Measurements from ENCODE around the gene SLC25A26.

Gene SLC25A26

DNA sequence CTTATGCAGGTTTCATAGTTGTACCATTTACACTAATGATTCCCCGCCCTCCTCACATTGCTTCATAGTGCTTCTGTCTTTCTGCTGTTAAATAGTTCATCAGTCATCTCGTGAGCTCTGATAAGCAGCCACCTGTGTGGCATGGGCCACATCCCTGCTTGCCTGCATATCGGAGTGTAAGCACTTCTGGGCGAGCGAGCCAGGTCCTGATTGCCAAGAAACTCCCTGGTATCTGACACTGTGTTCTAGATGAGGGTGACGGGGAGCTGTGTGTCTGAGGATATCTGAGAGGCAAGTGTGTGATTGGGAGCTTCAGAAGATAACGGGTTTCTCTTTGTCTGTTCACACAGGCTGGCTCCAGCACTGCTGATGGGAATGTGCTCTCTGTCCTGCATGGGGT lies 149.4 kb downstream of the SLC25A26 start:
- DNase-seq (ENCODE audit: low read depth in 2 of 2, low spot score in 1 of 2) = no peak

GRCh38 chr3:66371432-66371831 lies 150.6 kb downstream of the SLC25A26 start:
- DNase-seq (ENCODE audit: low read depth in 2 of 2, low spot score in 1 of 2) = no peak

- peak in 1 of 2 donors; percentile 9 for DNase-seq (ENCODE audit: low read depth in 2 of 2, low spot score in 1 of 2)
These were observed 152.0 kb downstream of the SLC25A26 start for GRCh38 chr3:66372681-66373350.

- DNase-seq (ENCODE audit: low read depth in 2 of 2, low spot score in 1 of 2) = no peak
These were observed 155.8 kb downstream of the SLC25A26 start for GRCh38 chr3:66376568-66376967.

DNA sequence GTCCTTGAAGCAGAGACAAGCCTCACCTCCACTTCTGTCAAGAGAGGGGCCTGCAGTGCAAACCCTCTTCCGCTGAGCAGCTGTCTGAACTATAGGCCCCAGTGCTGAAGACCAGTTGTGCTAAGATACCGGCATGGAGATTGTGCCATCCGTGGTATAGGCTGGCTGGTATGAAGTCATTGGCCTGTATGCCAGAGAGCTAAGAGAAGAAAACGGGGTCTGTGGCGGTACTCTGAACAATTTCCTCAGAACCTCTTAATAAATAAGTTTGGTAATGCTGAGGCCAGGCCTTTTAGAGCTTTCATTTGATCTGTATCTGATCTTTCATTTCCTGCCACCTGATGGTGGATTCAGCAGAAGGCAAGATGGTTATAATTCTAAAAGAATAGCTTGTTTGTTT lies 157.0 kb downstream of the SLC25A26 start:
- DNase-seq (ENCODE audit: low read depth in 2 of 2, low spot score in 1 of 2) = no peak

DNA sequence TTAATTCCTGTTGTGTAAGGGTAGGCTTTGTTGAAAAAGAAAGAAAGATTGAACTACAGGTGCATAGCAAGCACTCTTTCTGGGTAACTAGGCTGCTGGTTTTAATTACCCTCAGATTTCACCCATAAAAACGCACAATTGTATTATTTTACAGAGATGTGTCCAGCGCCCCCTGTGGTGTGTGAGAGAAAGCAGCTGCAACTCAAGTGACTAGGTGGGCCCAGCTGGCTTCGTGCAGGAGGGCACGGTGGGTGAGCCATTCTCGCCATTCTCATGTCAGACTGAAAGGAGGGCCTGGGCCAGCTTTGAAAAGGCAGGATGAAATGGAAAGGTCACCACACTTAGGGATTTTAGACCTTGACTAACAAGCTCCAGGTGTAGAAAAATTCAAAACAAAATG lies 157.5 kb downstream of the SLC25A26 start:
- DNase-seq (ENCODE audit: low read depth in 2 of 2, low spot score in 1 of 2) = no peak

DNA sequence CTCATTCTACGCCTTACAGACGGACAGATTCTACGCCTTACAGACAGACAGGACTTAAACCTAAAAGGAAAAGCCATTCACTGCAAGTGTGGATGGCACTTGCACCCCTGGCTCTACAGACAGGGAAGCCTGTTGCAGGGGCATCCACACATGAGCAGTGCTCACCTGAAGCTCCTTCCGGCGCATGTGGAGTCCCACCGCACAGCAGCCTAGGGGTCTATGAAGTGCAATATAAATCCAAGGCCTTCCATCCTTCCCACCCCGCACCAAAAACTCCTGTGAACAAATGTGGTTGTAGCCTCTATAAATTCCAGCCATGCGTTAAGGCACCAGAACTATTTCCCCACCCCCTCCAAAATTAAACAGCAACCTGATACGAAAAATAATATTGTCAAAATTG lies 158.8 kb downstream of the SLC25A26 start:
- no peak for DNase-seq (ENCODE audit: low read depth in 2 of 2, low spot score in 1 of 2)

- DNase-seq (ENCODE audit: low read depth in 2 of 2, low spot score in 1 of 2) = no peak
These were observed 159.6 kb downstream of the SLC25A26 start for GRCh38 chr3:66380200-66380932.

GRCh38 chr3:66381626-66382025 lies 160.8 kb downstream of the SLC25A26 start:
- no peak for DNase-seq (ENCODE audit: low read depth in 2 of 2, low spot score in 1 of 2)

GRCh38 chr3:66382142-66382541 lies 161.3 kb downstream of the SLC25A26 start:
- DNase-seq (ENCODE audit: low read depth in 2 of 2, low spot score in 1 of 2) = no peak

DNA sequence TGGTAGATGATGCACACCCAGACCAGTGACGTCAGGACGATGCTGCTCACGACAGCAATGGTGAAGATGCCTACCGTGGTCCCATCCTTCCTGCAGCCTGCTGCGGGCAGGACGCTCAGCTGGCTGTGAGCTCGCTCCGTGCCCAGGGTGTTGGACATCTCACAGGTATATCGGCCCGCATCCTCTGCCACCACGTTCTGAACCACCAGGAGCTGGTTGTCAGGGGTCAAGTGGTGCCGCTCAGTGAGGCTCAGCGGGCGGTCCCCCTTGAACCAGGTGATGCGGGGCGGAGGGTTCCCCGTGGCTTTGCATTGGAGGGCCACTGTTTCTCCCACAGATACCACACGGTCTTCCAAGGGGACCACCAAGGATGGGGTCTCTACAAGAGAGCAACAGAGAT lies 162.2 kb downstream of the SLC25A26 start:
- no peak for DNase-seq (ENCODE audit: low read depth in 2 of 2, low spot score in 1 of 2)

DNA sequence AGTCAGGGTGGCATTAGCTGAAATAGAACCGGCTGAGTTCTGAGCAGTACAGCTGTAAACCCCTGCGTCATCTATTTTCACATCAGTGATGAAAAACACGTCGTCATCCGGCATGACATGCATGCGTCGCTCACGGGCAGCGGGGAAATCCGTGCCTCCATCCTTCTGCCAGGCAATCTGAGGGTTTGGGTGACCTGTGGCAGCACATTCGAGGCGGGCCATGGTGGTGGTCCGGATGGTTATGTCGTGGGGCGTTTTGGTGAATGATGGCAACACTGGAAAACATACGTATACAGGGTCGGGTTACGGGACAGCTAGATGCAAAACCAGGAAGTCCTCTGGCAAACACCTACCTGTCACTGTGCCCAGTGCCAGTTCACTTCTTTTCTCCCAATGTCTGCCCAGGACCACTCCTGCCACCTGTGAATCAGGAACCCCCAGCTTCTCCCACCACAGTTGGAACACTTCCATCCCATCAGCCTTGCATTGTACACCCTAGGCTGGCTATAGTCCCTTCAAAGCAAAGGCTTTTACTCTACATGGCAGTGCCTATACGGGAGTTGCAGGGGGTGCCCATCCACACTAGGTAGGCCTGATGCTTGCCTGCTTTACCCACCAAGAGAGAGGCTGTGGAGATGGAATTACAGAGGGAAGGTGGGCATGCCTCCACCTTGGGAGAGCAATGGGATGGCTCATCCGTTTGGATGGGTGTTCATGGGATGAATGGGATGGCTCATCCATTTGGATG lies 163.4 kb downstream of the SLC25A26 start:
- DNase-seq (ENCODE audit: low read depth in 2 of 2, low spot score in 1 of 2) = no peak

DNA sequence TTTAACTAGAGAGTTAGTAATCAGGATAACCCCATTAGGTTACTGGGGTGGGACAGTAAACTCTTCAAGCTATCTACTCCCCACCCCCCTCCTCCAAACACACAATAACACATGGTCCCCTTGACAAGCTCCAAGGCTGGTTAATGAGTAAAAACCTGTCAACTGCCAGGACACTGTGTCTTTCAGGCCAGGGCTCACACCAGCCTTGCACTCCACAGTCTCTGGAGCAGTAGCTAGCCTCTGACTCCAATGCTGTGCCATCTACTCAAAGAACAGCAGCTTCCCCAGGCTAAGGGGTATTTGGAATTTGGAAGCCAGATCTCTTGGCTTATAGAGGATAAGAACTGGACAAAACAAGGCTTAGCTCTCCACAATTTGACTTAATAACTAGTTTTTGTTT lies 164.3 kb downstream of the SLC25A26 start:
- no peak for DNase-seq (ENCODE audit: low read depth in 2 of 2, low spot score in 1 of 2)

DNA sequence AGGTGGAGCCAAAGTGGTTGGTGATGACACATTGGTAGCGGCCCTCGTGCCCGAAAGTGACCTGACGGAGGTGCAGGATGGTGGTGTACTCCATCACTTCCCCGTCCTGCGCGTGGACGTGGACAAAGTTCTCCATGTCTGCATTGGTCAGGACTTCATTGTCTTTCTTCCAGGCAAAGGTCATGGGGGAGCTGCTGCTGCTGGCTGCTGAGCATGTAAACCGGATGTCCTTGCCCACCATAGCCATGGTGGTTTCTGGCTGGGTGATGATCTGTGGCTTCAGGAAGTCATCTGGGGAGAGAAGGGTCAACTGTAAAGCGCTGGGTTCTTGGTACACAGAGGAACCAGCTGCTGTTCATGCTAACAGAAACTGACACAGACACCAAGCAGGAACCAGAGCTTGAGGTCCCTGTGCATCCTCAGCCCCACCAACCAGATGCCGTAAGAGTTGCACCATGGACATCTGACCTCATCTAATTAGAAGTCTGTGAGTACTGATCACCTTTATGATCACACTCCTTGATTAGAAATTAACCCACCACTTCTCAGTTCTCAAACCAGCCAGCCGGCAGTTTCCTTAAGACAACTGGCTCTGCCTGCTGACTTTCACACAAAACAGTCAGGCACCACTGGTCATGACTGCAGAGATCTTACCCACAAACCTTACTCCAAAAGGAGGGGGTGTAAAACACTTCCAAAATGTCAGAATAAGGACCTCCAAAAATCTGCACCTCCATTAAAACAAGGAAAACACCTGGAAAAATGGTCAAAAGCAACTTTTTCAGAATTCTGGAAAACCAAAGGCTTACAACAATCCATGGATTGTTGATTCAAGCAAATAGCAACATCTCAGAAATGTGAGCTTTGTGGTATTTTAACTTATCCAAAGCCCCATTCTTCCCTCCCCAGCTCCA lies 165.5 kb downstream of the SLC25A26 start:
- no peak for DNase-seq (ENCODE audit: low read depth in 2 of 2, low spot score in 1 of 2)

- DNase-seq (ENCODE audit: low read depth in 2 of 2, low spot score in 1 of 2) = no peak
These were observed 166.3 kb downstream of the SLC25A26 start for GRCh38 chr3:66386925-66387650.

DNA sequence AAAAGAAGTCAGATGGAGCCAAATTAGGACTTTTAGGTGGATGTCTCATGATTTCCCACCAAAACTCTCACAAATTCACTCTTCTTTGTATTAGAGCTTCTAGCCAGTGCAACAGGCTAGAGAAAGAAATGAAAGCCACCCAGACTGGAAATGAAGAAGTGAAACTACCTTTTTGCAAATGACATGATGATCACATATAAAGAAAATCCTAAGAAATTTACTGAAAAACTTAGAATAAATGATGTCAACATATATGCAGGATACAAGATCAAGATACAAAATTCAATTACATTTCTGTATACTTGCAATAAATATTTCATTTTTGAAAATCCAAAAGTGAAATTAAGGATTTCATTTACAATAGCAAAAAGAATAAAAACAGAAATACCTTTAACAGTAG lies 169.2 kb downstream of the SLC25A26 start:
- DNase-seq (ENCODE audit: low read depth in 2 of 2, low spot score in 1 of 2) = no peak

- DNase-seq (ENCODE audit: low read depth in 2 of 2, low spot score in 1 of 2) = no peak
These were observed 171.7 kb downstream of the SLC25A26 start for GRCh38 chr3:66392512-66392911.

GRCh38 chr3:66392966-66393332 lies 172.1 kb downstream of the SLC25A26 start:
- DNase-seq (ENCODE audit: low read depth in 2 of 2, low spot score in 1 of 2) = no peak

DNA sequence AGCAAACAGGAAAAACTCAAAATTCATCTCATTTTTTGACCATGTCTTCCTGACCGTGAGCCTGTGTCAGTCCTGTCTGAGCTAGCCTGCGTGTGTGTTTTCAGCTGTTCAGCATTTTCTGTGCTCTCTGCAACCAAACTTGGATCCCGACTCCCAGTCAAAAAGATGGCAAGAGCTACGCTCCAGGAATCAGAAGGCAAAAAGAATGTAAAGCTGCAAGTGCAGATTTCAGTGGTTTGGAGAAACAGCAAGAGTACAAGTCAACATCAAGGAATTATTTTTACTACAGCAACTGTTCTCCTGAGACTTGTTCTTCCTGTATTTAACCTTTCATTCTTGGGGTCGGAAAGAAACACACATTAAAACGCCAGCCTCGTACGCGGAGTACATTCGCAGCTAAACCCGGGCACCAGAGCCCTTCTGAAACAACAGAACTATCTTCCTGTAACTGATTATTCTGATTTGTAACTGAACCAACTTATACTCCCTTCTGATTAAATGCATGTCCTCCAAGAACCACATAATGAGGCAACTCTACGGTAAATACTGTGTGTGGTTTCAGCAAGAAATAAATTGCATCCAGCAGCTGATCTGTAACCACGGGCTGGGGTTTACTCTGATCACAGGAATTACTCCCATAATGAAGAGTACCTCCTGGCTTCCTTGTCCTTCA lies 172.7 kb downstream of the SLC25A26 start:
- DNase-seq (ENCODE audit: low read depth in 2 of 2, low spot score in 1 of 2) = no peak
